Stimulated activated CD4-positive, alpha-beta T cell treated with anti-CD3 and anti-CD28 coated beads, Interleukin-1b, Interleukin-23, amount 100 ng/mL, for 24 hours (primary cell): ENCODE results near the gene FUNDC2.
"Not testable (repeated sequence)": the region's sequence is repeated elsewhere in the genome, so short reads cannot be mapped to it uniquely, and the experiment has no call there.

Experiments
- DNase-seq, 4 experiments: peaks; one replicate each; pipeline ENCODE4 v3.0.0-alpha.2; 2020; ENCODE audit warnings: low read depth in 4 of 4, low spot score in 1 of 4

Gene FUNDC2, protein sequence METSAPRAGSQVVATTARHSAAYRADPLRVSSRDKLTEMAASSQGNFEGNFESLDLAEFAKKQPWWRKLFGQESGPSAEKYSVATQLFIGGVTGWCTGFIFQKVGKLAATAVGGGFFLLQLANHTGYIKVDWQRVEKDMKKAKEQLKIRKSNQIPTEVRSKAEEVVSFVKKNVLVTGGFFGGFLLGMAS

DNA sequence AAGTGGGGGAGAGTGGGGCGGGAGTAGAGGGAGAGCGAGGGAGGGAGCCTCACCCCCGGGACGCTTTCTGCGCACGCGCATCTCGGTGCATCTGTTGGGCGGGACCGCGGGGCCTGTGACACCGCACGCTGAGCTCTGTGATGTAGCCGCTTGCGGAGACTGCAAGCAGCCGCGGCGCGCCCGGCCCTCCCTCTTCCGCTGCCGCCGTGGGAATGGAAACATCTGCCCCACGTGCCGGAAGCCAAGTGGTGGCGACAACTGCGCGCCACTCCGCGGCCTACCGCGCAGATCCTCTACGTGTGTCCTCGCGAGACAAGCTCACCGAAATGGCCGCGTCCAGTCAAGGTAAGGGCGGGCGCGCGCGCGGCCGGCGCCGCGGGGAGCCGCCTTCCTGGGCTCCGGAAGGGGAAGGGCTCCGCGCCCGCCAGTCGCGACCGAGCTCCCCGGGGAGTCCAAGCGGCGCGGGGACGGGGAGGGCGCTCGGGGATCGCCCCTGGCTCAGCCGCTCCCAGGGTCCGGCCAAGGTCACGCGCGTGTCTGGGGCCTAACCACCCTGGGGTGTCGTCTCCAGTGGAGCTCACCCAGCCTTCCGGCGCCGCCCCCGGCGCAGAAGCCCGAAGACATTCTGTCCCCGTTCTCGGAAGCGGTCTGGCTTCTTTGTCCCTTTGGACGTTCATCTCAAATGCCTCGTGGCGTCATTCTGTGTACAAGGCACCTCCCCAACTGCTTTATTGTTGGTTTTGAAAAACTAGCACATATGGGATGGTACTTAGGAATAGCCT lies at the start of gene FUNDC2:
FUNDC2 (plus strand) TSS at position 118 of the 782 bp plus-strand sequence; CDS start at position 213, 95 bp downstream.
- peak; percentile 64 to 80 (median 72) for DNase-seq

DNA sequence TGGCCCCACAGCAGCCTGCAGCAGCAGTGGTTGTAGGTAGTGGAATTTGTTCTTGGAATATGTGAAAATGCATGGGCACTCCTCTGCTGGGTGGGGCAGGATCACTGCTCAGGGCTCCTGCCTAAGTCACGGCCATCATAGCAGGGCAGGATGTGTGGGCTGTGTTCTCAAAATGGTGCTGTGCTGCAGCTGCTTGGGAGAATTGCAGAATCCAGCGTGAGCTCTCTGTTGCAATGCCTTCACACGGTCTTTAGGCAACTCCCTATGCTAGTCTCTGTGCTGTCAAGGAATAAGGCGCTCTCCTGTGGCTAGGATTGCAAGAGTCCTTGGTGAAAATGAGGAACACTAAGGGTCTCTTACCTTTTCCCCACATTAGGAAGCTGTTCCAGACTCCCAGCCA lies 47.0 kb upstream of the FUNDC2 start:
- no peak for DNase-seq

DNA sequence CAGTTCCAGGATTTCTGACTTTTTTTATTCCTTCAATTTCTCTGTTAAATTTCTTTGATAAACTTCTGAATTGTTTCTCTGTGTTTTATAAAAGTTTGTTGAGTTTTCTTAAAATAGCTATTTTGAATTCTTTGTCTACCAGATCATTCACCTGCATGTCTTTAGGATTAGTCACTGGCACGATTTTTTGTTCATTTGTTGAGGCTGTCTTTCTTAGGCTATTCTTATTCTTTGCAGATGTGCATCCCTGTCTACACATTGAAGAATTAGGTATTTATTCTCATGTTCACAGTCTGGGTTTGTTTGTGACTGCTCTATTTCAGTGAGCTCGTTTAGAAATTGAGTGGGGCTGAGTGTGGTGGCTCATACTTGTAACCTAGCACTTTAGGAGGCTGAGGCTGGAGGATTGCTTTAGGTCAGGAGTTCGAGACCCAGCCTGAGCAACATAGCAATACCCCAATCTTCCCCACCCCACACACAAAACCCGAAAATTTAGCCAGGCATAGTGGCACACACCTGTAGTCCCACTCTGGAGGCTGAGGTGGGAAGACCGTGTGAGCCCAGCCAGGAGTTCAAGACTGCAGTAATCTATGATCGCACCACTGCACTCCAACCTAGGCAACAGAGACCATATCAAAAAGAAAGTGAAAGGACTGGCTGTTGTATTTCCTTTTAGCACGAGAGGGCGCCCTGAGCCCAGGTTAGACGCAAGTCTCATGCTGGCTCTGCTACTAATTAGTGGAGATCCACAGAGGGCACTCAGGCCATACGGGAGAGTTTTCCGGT lies 46.1 kb upstream of the FUNDC2 start:
- DNase-seq = peak; percentile 23 to 56 (median 50)

DNA sequence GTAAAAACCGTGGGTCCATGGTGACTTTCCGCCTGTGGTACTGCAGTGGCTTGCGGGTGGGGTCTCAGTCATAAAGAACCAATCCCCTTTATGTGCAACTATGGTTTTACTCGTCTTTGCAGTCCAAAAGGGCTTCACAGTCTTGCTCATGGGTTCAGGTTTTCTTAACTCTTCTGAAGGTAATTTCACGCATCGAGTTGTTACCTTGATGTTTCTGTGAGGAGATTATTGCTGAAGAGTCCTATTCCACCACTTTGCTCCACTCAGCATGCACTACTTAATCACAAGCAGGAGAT lies 45.6 kb upstream of the FUNDC2 start:
- DNase-seq = no peak

DNA sequence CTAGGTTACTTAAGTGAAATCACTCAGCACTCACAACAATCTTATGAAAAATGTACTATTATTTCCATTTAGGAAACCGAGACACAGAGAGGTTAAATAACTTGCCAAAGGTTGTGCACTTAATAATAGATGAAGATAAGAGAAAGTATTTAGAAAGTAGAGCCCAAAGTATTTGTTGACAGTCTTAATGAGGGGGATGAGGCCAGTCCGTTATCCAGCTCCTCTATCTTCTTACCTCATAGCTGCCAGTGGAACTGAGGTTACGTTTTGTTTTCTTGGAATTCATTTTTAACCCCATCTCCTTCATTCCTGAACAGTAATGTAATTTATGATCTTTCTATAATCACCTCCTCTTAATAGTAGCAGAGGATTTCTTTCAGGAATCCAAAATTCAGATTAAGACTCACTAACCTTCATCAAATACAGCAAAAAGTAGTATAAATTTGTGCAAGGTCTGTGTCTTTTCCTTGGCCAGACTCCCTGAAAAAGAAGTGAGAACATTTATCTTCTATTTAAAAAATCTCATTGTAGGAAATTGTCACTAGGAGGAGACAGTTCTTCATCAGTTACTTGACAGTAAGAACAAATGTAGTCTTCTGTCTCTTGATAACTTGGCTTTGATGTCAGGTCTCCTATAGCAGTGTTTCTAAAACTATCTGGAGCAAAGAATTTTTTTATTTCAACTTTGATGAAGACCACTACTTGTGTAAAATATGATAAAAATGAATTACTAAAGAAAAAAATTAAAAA lies 39.6 kb upstream of the FUNDC2 start:
- no peak for DNase-seq

DNA sequence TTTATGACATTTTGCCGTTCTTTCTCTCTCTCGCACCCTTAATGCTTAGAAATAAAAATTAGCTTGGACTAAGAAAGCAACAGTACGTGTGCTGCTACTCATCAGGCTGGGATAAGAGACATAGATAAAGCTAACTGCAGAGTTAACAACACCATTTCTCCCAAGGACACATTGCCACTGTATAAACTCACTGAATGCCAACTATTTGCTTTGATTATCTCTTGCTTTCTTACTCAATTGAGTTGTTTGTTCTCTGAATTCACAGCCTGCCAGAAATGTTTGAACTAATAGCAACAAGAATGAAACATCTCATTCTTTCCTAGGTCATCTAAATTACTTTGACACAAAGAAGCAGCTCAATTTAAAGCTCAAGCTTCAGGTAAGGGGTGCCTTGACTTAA lies 38.7 kb upstream of the FUNDC2 start:
- DNase-seq = no peak

DNA sequence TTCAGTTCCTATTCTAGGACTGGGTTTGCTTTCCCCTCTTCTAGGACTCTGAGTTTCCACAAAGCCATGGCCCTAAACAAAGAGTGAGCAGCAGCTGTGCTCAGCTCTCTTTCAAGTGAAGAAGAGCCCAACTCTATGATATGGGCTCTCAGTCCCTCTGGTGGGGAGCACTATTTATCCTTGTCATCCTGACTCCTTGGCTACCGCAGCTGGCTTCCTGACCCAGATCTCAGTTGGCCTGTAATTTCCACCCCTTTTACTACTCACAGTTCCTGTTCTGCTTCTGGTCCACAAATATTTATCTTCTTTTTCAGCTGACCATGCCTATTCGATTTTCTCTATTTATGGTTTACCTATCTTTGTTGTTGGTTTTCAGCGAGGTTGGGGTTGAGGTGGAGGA lies 37.9 kb upstream of the FUNDC2 start:
- no peak for DNase-seq

DNA sequence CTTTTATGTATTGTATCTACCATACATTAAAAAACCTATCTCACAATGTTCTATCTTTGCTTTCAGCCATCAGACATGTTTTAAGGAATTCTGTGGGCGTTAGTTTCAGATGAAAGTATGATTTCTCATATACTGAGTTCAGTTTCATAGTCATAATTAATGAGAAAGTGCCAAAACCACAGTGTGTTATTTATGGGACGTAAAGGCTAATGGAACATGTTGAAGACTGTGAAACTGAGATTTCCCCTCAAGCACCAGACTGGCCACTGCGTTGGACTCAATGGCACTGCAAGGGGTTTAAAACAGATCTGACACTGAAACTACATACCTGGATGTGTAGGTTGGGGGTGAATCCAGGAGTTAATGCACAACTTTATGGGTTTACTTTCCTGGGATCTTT lies 36.1 kb upstream of the FUNDC2 start:
- DNase-seq = no peak

DNA sequence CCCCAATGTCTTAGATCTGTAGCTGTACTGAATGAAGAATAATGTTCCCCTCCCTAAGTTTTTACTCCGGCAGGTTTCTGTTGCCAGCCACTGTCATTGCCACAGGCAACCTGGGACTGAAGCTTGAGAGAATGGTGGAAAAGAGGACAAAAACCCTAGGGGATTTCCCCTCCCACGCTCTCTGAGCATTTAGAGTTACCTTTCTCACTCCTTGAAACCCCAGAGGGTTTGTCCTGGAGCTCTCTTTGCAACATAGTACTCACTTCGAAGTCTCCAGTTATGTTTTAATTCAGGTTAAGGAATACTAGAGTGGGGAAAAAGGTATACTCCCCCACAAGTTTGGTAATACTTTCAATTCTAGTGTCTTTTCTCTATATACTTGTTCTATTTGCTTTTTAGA lies 35.6 kb upstream of the FUNDC2 start:
- peak in 1 of 4 experiments; percentile 11 for DNase-seq

DNA sequence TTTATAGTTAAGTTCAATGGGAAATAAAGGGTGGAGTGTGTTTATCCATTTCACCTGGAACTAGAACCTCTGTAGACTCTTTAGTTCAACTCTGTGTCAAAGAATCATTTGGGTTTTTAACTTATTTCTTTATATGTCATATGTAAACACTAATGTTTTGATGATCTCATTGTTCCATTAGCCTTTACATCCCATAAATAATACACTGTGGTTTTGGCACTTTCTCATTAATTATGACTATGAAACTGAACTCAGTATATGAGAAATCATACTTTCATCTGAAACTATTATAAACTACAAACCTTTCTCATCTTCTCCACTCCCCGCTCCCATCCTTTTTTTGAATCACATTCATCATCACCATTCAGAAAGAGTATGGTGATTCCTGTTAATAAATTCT lies 35.2 kb upstream of the FUNDC2 start:
- DNase-seq = no peak

DNA sequence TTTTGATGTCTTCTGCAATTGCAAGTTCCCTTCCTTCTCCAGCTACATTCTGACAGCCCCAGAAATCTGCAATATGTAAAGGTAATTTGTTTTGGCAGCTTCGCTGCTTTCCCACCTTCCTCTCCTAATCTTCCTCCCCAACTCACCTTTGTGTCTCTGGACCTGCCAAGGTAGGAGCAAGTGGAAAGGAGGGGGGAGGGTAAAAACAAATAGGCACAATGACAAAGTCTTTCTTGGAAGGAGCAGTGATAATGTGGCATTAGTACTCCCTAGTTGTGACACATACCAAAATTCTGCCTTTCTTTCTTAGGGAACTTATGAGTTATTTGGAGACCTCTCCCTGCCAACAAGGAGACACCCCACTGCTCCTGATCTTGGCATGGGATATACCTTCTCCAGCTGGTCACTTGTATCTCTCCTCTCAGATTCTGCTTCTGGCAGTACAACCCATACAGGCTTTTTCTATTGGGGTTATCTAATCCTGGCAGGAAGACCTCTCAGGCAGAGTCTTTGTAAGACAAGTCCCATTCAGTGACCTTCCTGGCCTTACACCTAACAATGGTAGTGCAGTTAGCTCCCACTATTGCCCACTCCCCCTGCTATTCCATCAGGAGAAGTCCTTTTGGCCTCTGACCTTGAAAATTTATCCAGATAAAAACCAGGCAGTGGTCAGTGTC lies 28.3 kb upstream of the FUNDC2 start:
- DNase-seq = no peak

DNA sequence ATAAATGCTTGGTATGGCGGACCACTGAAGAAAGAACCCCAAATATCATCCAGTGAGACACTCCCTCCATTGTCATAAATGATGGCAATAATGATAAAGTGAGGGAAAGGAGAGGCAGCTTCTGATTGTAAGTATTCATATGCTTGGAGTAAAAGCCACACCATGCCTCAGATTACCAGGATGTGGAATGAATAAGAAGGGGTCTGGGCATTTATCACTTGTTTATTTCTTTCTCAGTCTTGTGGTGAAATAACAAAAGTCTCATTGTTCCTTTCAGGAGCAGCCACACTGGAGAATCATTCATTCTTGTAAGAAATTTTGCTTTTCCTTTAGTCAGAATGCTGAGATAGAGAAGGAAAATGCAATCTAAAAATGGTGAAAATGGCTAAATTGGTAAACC lies 25.8 kb upstream of the FUNDC2 start:
- DNase-seq = no peak

DNA sequence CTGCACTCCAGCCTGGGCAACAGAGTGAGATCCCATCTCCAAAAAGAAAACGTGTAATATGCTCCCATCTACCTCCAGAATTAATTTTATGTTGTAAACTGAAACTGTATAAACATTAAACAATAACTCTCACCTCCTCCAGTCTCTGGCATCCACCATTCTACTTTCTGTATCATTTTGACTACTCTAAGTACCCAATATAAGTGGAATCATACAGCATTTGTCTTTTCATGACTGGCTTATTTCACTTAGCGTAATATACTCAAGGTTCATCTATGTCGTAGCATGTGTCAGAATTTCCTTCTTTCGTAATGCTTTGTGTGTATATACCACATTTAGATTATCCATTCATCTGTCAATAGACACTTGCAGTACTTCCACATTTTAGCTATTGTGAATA lies 24.8 kb upstream of the FUNDC2 start:
- DNase-seq = no peak

DNA sequence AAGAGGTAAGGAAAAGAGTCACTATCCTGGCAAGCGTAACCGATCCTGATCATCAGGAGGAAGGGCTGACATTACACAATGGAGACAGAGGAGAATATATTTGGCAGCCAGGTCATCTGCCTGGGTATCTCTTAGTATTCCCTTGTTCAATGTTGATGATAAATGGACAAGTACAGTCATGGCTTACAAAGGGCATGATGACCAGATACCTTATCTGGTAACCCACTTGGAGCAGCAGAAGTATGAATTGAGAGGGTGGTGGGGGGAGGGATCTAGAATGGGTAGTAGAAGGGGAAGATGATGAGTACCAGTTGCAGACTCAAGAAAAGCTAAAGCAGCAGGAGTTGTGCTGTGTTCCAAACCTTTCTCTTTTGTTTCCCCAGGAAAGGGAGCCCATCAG lies 21.5 kb upstream of the FUNDC2 start:
- no peak for DNase-seq

DNA sequence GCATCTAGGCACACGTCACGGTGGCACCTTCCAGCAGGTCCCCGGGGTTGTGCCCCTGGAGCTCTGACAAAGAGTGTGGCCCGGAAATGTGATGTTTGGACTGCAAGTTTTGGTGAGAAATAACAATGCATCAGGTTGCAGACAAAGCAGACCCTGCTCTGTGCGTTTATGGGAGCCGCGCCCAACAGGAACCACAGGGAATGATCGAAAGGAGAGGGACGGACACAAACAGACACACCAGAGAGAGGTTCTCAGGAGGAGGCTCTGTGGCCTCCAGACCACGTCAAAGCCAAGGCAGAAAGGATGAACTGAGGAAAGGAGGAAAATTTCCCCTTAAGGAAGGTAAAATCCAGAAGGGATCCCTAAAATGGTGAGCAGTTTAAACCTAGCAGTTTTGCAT lies 20.3 kb upstream of the FUNDC2 start:
- DNase-seq = not testable (repeated sequence)

DNA sequence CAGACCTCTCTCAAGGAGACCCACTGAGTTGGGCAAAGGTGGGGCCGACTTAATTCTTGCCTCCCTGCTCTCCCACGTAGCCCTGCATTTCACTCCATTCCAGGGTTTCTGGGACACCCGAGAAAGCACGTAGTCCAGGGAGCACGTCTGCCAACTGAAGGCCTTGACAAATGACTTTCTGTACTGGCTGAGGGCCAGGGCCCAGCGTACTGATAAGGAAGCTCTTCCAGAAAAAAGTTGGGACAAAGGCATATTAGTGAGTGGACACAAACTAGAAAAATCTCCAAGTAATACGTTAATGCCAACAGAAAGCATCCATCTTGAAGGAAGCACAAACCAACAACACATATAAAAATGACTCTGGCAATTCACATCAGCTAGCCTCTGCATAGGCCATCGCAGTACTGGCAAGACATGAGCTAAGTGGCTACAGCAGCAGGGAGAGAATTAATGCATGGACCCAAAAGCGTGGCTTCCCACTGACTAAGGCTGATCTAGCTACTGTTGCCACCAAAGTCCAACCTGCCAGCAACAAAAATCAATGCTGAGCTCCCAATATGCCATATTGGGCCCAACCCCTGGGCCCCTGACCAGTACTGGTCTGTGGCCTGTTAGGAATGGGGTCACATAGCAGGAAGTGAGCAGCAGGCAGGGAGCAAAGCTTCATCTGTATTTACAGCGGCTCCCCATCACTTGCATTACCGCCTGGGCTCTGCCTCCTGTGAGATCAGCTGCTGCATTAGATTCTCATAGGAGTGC lies 19.6 kb upstream of the FUNDC2 start:
- not testable (repeated sequence) for DNase-seq

DNA sequence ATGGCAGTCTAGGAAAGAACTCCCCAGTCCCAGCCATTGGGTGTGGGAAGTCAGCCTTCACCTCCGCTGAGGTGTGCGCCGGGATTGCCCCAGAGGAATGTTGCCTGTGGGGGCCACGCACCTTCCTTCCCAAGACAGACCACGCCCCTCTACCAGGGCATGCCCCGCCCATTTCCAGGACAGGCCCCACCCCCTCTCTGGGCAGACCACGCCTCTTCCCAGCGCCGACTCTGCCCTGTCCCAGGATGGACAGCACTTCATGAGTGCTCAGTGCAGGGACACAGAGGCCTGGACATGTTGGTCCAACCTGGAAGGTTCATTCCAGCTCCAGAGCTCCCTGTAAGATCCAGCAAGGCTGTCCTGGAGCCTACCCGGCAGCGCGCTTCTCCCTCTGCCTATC lies 18.1 kb upstream of the FUNDC2 start:
- DNase-seq = not testable (repeated sequence)

DNA sequence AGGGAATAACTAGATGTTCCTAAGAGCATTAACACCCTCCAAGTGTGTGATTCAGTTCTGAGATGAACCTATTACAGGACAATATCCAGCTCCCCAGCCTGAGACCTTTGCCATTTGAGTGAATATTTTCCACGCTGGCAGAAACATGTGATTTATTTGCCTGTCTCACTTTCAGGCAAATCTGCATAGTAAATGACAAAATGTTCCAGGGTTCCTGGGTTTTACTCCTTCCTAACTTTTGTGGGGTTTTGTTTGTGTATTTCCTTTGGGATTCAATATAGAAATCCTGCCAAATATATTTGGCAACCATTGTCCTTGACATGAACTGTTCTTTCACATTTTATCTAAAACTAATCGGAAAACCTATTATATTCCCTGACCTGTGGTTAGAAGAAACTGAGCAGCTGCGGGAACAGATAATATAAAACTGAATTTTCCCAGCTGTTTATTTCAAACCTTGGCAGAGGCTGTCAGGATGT lies 16.6 kb upstream of the FUNDC2 start:
- DNase-seq = no peak

DNA sequence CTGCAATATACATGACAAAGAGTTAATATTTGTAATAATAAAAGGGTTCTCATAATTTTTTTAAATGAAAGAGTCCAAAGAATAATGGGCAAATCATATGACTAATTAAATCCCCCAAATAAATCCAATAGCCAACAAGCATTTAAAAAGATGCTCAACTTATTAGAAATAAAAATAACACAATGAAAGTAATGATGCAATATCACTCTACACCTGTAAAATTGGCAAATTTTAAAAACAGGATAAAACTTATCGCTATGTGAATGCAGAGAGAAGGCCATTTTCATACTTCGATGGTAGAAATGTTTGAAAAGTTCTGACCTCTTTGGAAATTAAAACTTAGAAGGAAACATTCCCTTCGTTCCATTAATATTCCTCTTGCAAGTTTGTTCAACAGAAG lies 6.1 kb upstream of the FUNDC2 start:
- no peak for DNase-seq

DNA sequence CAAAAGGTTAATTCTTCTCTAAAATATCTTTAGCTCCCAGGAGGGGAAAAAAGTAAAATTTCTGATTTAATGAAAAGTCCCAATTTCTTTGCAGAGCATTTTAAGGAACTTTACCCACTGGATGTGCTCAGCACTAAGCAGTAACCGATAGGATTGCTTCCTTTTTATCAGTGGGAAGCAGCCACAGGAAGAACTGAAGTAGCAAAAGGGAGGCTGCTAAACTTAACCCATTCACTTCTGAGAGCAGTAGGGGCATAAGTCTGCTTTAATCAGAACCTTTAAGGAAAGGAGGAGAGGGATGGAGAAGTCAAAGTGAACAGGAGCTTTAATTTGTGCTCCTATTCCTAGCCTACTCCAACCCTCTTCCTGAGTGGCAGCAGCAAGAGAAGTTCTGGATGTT lies 4.1 kb upstream of the FUNDC2 start, which contains the start of gene F8:
F8 (minus strand) TSS at position 139 of the 400 bp plus-strand sequence. CDS start 171 bp downstream, outside the sequence.
- no peak for DNase-seq
